Activated CD8-positive, alpha-beta T cell treated with anti-CD3 and anti-CD28 coated beads for 36 hours (primary cell): ENCODE data around the gene USP36. TPM values are rescaled to one million over a fixed set of nuclear protein-coding genes. Genes with fewer than 3 reads are reported as not detected.

Experiments
- ATAC-seq: fragments of 200-7000 bp; cut with Tn5 transposase; one replicate; pipeline ENCODE4 v1.10.0; 2021; ENCODE audit warnings: mild to moderate bottlenecking, moderate library complexity
- CTCF ChIA-PET: fragments of 350-600 bp; sonication (Branson Sonifier 250); formaldehyde crosslinking; loops from one replicate; lab custom pipeline; 2021; ENCODE audit warnings: antibody characterized with exemption; lab: Charles Lee
- POLR2A ChIA-PET: fragments of 350-600 bp; sonication (Branson Sonifier 250); formaldehyde crosslinking; loops from one replicate; lab custom pipeline; 2021; ENCODE audit warnings: antibody characterized with exemption; lab: Charles Lee
- DNase-seq: peaks from one replicate; pipeline ENCODE4 v3.0.0-alpha.2; 2020
- H3K27ac Mint-ChIP-seq: one replicate; pipeline ENCODE4 v1.8.0; 2021; ENCODE audit warnings: mild to moderate bottlenecking, mixed read lengths
- H3K27me3 Mint-ChIP-seq: one replicate; pipeline ENCODE4 v1.8.0; 2021; ENCODE audit warnings: mixed read lengths
- H3K36me3 Mint-ChIP-seq: one replicate; pipeline ENCODE4 v1.8.0; 2021; ENCODE audit warnings: low read depth, mixed read lengths
- H3K4me1 Mint-ChIP-seq: one replicate; pipeline ENCODE4 v1.8.0; 2021; ENCODE audit warnings: low read depth, mixed read lengths
- H3K4me3 Mint-ChIP-seq: one replicate; pipeline ENCODE4 v1.8.0; 2021; ENCODE audit warnings: mild to moderate bottlenecking, moderate library complexity, mixed read lengths
- H3K9me3 Mint-ChIP-seq: one replicate; pipeline ENCODE4 v1.8.0; 2021; ENCODE audit warnings: mixed read lengths
- CTCF ChIP-seq: fragments of 200-600 bp; IDR thresholded peaks from one replicate; pipeline ENCODE4 v1.8.0; 2022; ENCODE audit warnings: antibody characterized with exemption, mild to moderate bottlenecking
- intact Hi-C: fragments of 100-400 bp; cut with micrococcal nuclease; formaldehyde crosslinking; loops from one replicate; pipeline ENCODE4 v1.10.0; 2022
- total RNA-seq, 2 experiments: library from RNA; stranded (reverse); gene quantifications; one replicate each; pipeline ENCODE4 v1.2.3, GENCODE V29; 2021

Gene USP36
- total RNA-seq, 2 experiments from 2014 or later = 86.3 to 93.2 TPM

- TF ChIP-seq CTCF = no peak
- CTCF ChIA-PET = interaction anchor here (1.0 to 3.5 kb wide), 4 partner anchors 12 to 442 kb away, joined by 3 to 39 read pairs (median 6); no protein-coding TSS in a partner anchor
- H3K4me1 Mint-ChIP-seq = no peaks in the 10 kb centered on the region
- no peaks in the 10 kb centered on the region for H3K27me3 Mint-ChIP-seq
- H3K27ac Mint-ChIP-seq = no peak overlapping the region
- no peak for DNase-seq
- no peaks in the 10 kb centered on the region for H3K36me3 Mint-ChIP-seq
- no peaks in the 10 kb centered on the region for H3K9me3 Mint-ChIP-seq
- POLR2A ChIA-PET = interaction anchor here (0.9 kb wide), 1 partner anchor 21 kb away, joined by 4 read pairs; no protein-coding TSS in a partner anchor
- intact Hi-C loops = no loop called here
- ATAC-seq = no peak
- H3K4me3 Mint-ChIP-seq = no peak overlapping the region
These were observed 23.5 kb upstream of the USP36 start for GRCh38 chr17:78864117-78864516.

- Mint-ChIP-seq H3K9me3 (no peaks in the 10 kb centered on the region), H3K4me1 (no peaks in the 10 kb centered on the region), H3K27me3 (no peaks in the 10 kb centered on the region), H3K36me3 (no peaks in the 10 kb centered on the region), H3K4me3 (no peak overlapping the region), H3K27ac (no peak overlapping the region)
- CTCF ChIA-PET = no interaction called here
- intact Hi-C loops = no loop called here
- DNase-seq (no peak), ATAC-seq (no peak)
- no peak for TF ChIP-seq CTCF
- POLR2A ChIA-PET = no interaction called here
These were observed 21.7 kb upstream of the USP36 start for GRCh38 chr17:78862073-78863023.

GRCh38 chr17:78861229-78861628, 20.6 kb upstream of the USP36 start:
- POLR2A ChIA-PET = no interaction called here
- intact Hi-C loops = no loop called here
- Mint-ChIP-seq H3K36me3 (no peaks in the 10 kb centered on the region), H3K4me1 (no peaks in the 10 kb centered on the region), H3K4me3 (no peak overlapping the region), H3K27me3 (no peaks in the 10 kb centered on the region), H3K9me3 (no peaks in the 10 kb centered on the region), H3K27ac (no peak overlapping the region)
- no peak for TF ChIP-seq CTCF
- DNase-seq = no peak
- no peak for ATAC-seq
- CTCF ChIA-PET = no interaction called here

GRCh38 chr17:78859051-78859450, 18.4 kb upstream of the USP36 start:
- POLR2A ChIA-PET = no interaction called here
- Mint-ChIP-seq H3K36me3 (no peaks in the 10 kb centered on the region), H3K27ac (no peak overlapping the region), H3K27me3 (no peaks in the 10 kb centered on the region), H3K4me3 (no peak overlapping the region), H3K9me3 (no peaks in the 10 kb centered on the region), H3K4me1 (no peaks in the 10 kb centered on the region)
- TF ChIP-seq CTCF = no peak
- intact Hi-C loops = no loop called here
- ATAC-seq = no peak
- CTCF ChIA-PET = interaction anchor here (1.7 kb wide), 1 partner anchor 206 kb away, joined by 3 read pairs; no protein-coding TSS in a partner anchor
- no peak for DNase-seq

GRCh38 chr17:78857266-78857665, 16.7 kb upstream of the USP36 start:
- no peaks in the 10 kb centered on the region for H3K27me3 Mint-ChIP-seq
- ChIA-PET CTCF (no interaction called here), POLR2A (no interaction called here)
- TF ChIP-seq CTCF = no peak
- H3K27ac Mint-ChIP-seq = no peak overlapping the region
- H3K4me1 Mint-ChIP-seq = no peaks in the 10 kb centered on the region
- H3K9me3 Mint-ChIP-seq = no peaks in the 10 kb centered on the region
- no peak for DNase-seq
- intact Hi-C loops = no loop called here
- no peak overlapping the region for H3K4me3 Mint-ChIP-seq
- no peak for ATAC-seq
- H3K36me3 Mint-ChIP-seq = no peaks in the 10 kb centered on the region
